MM.1S (cell line): ENCODE results near the gene STRN3.

ENCODE experiments used
- CTCF ChIP-seq: fragments of 300-600 bp; sonication (generic); IDR thresholded peaks from 2 replicates; pipeline ENCODE4 v1.5.1; 2016; ENCODE audit warnings: antibody characterized with exemption, low read length, mixed read lengths
- EZH2 ChIP-seq: fragments of 300-600 bp; sonication (generic); optimal IDR thresholded peaks from 2 replicates; pipeline ENCODE3; 2017; ENCODE audit warnings: low read depth, mild to moderate bottlenecking, antibody characterized with exemption, low read length, mixed read lengths
- EZH2phosphoT487 ChIP-seq: fragments of 300-600 bp; sonication (generic); IDR thresholded peaks from 2 replicates; pipeline ENCODE4 v1.6.1; 2018; ENCODE audit warnings: antibody characterized with exemption, low read length

- TF ChIP-seq EZH2 = no peak
- TF ChIP-seq CTCF = no peak
- TF ChIP-seq EZH2phosphoT487 = no peak
Measured at GRCh38 chr14:30888480-30889243, 137.5 kb downstream of the STRN3 start.
